Measurements from ENCODE around the gene C22orf42. TPM values are rescaled to one million over a fixed set of nuclear protein-coding genes. Genes with fewer than 3 reads are reported as not detected.
A peak's percentile ranks its signal among the peaks of the same experiment; 100 is the strongest.

C22orf42 gene
- polyA plus RNA-seq, 1 donor (not counting 4 experiments of a cell fraction or from before 2014, with no cell fraction given) = not detected

GRCh38 chr22:32127904-32128303 lies 31.2 kb downstream of the C22orf42 start:
- Histone ChIP-seq H3K4me1 (ENCODE audit: control insufficient read depth, extremely low read depth, insufficient read depth, low read length) (no peaks in the 10 kb centered on the region), H2AFZ (ENCODE audit: control insufficient read depth, low read length) (no peak overlapping the region), H3K27me3 (ENCODE audit: control insufficient read depth, extremely low read depth, insufficient read depth, low read length) (no peaks in the 10 kb centered on the region), H3K4me3 (ENCODE audit: control insufficient read depth in 2 of 3, extremely low read depth in 1 of 3, insufficient read depth in 2 of 3, low read depth in 1 of 3, low read length in 3 of 3) (no peak overlapping the region), H3K4me2 (ENCODE audit: control insufficient read depth, extremely low read depth, insufficient read depth, low read depth, low read length) (no peak overlapping the region), H3K79me2 (ENCODE audit: control insufficient read depth, insufficient read depth, low read length) (no peaks in the 10 kb centered on the region), H3K9me3 (ENCODE audit: control insufficient read depth, low read depth, low read length) (no peaks in the 10 kb centered on the region), H3K9ac (ENCODE audit: control insufficient read depth, extremely low read depth, insufficient read depth, low read length) (no peak overlapping the region), H4K20me1 (ENCODE audit: control insufficient read depth, extremely low read depth, insufficient read depth, low read length) (no peaks in the 10 kb centered on the region), H3K27ac (ENCODE audit: control insufficient read depth, insufficient read depth, low read length) (no peak overlapping the region), H3K36me3 (ENCODE audit: control insufficient read depth in 2 of 2, extremely low read depth in 1 of 2, insufficient read depth in 2 of 2, low read length in 2 of 2) (no peaks in the 10 kb centered on the region), H3K9me1 (ENCODE audit: control insufficient read depth, extremely low read depth, insufficient read depth, low read length) (no peaks in the 10 kb centered on the region)
- no peak for TF ChIP-seq CTCF (optimal IDR thresholded peaks at IDR 0.05 in 1 of 3, IDR thresholded peaks at IDR 0.05 in 1 of 3, conservative IDR thresholded peaks at IDR 0.05 in 1 of 3; ENCODE audit: extremely low read depth in 1 of 3, insufficient read depth in 2 of 3, low read length in 3 of 3)
- TF ChIP-seq EZH2 (IDR thresholded peaks at IDR 0.05; ENCODE audit: low read length) = no peak
- DNase-seq (ENCODE audit: low read depth, low spot score) (no peak), FAIRE-seq (no peak)
- dilution Hi-C loops (cut with MboI; ENCODE audit: extremely low pct_ligation_motif_present, low sequenced_read_pairs) = no loop called here

- Histone ChIP-seq H3K36me3 (ENCODE audit: control insufficient read depth in 2 of 2, extremely low read depth in 1 of 2, insufficient read depth in 2 of 2, low read length in 2 of 2) (no peaks in the 10 kb centered on the region), H4K20me1 (ENCODE audit: control insufficient read depth, extremely low read depth, insufficient read depth, low read length) (no peaks in the 10 kb centered on the region), H3K9me3 (ENCODE audit: control insufficient read depth, low read depth, low read length) (no peaks in the 10 kb centered on the region), H2AFZ (ENCODE audit: control insufficient read depth, low read length) (no peak overlapping the region), H3K4me2 (ENCODE audit: control insufficient read depth, extremely low read depth, insufficient read depth, low read depth, low read length) (no peak overlapping the region), H3K27ac (ENCODE audit: control insufficient read depth, insufficient read depth, low read length) (no peak overlapping the region), H3K4me3 (ENCODE audit: control insufficient read depth in 2 of 3, extremely low read depth in 1 of 3, insufficient read depth in 2 of 3, low read depth in 1 of 3, low read length in 3 of 3) (no peak overlapping the region), H3K27me3 (ENCODE audit: control insufficient read depth, extremely low read depth, insufficient read depth, low read length) (no peaks in the 10 kb centered on the region), H3K9me1 (ENCODE audit: control insufficient read depth, extremely low read depth, insufficient read depth, low read length) (no peaks in the 10 kb centered on the region), H3K9ac (ENCODE audit: control insufficient read depth, extremely low read depth, insufficient read depth, low read length) (no peak overlapping the region), H3K79me2 (ENCODE audit: control insufficient read depth, insufficient read depth, low read length) (no peaks in the 10 kb centered on the region), H3K4me1 (ENCODE audit: control insufficient read depth, extremely low read depth, insufficient read depth, low read length) (no peaks in the 10 kb centered on the region)
- TF ChIP-seq CTCF (optimal IDR thresholded peaks at IDR 0.05 in 1 of 3, IDR thresholded peaks at IDR 0.05 in 1 of 3, conservative IDR thresholded peaks at IDR 0.05 in 1 of 3; ENCODE audit: extremely low read depth in 1 of 3, insufficient read depth in 2 of 3, low read length in 3 of 3) (peak in 2 of 3 experiments; percentile 28 to 42), EZH2 (IDR thresholded peaks at IDR 0.05; ENCODE audit: low read length) (no peak)
- dilution Hi-C loops (cut with MboI; ENCODE audit: extremely low pct_ligation_motif_present, low sequenced_read_pairs) = no loop called here
- no peak for FAIRE-seq
- no peak for DNase-seq (ENCODE audit: low read depth, low spot score)
Observed at GRCh38 chr22:32123657-32124056, 35.4 kb downstream of the C22orf42 start.

Measured in keratinocyte (primary cell).